Activated CD4-positive, alpha-beta T cell treated with anti-CD3 and anti-CD28 coated beads, Interleukin-2, amount 50 U/mL, for 1 hour (primary cell): ENCODE measurements around the gene RALGPS1.

Experiments used
- DNase-seq: peaks from one replicate; pipeline ENCODE4 v3.0.0-alpha.2; 2020

The RALGPS1 gene

DNA sequence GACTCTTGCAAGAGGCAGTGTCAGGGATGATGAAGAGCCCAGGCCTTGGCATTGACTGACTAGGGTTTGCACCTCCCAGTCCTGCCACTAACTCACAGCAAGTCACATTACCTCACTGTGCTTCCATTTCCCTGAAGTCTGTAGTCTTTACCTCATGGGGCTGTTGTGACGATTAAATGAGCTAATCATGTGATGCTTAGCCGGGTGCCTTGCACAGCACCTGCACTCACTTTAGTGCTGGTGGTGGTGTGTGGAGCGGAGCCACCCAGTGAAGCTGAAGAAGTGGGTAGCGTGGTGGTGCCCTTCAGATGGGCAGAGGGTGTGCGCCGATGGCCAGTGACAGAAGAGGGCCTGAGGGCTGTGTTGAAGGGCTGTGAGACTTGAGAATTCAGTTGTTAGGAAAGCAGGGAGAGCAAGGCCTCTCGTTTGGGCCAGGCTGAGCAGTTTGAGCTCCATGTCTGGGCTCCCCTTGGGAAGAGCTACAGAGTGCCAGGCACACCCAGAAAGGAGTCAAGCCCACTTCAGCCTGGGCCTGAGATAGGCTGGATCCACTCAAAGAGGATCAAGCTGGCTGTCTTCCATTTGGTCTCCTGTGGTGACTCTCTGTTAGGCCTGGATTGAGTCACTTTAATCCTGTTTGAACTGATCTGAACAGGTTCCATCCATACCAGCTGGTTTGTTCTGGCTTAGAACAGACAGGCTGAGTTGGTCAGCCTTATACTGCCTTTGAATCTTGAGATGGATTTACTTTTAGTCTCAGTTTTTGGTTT is 42.5 kb downstream of the RALGPS1 start:
- no peak for DNase-seq

- DNase-seq, result no peak
Measured at GRCh38 chr9:126957687-126958053, 43.1 kb downstream of the RALGPS1 start.

GRCh38 chr9:126959336-126959735 is 44.8 kb downstream of the RALGPS1 start:
- no peak for DNase-seq

DNA sequence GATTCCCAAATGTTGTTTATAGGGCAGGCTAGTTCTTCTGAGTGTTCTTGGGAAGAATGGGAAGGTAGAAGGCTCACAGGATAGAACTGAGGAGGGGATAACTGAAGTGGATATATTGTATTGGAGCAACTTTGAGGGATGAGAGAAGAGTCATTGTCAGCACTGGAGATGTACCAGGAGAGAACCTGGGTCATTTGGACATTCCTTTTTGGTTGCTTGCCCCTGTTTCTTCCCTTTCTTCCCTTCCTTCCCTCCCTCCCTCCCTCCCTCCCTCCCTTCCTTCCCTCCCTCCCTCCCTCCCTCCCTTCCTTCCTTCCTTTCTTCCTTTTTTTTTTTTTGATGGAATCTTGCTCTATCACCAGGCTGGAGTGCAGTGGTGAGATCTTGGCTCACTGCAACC is 45.3 kb downstream of the RALGPS1 start:
- no peak for DNase-seq

GRCh38 chr9:126962336-126962735 is 47.8 kb downstream of the RALGPS1 start:
- no peak for DNase-seq

- DNase-seq, result no peak
Measured at GRCh38 chr9:126965077-126965476, 50.5 kb downstream of the RALGPS1 start.

GRCh38 chr9:126965541-126966428 is 51.2 kb downstream of the RALGPS1 start:
- DNase-seq, result peak; percentile 44

DNA sequence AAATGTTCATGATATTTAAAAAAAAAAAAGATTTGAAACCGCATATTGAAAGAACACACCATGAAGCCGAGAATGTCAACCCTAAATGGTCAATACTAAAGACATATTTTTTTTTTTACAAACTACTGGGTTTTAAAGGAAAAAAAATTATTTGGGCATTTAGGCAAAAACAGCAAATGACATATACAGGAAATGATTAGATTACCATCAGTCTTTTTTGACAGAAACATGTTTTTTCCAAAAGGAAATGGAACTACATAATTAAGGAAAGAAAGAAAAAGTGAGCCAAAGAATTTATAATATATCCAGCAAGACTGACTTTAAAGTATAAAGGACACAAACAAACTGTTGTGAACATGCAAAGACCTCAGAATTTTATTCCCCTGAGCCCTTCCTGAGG is 56.7 kb downstream of the RALGPS1 start:
- DNase-seq, result no peak

DNA sequence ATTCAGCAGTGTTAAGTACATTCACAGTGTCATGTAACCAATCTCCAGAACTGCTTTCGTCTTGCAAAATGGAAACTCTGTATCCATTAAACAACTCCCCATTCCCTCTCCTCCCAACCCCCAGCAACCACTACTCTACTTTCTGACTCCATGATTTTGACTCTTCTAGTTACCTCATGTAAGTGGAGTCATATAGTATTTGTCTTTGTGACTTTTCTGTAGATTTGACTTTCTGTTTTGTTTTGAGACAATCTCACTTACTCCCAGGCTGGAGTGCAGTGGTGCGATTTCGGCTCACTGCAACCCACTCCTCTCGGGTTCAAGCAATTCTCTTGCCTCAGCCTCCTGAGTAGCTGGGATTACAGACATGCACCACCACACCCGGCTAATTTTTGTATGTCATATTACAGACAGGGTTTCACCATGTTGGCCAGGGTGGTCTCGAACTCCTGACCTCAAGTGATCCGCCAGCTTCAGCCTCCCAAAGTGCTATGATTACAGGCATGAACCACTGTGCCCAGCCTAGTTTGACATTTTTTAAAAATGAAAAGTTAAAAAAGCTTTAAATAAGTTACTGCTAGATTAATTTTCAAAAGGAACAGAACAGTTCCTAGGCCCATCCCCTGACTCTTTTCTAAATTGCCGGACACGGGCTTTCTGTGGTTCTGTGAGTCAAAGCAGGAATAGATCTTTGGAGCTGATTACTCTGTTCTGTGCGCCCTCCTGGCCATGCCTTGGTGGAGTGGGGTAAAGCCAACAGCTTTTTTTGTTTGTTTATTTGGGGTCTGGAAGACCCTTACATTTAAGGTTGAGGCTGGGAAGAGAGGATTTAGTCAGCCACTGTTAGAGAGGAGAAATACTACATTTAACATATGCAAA is 59.3 kb downstream of the RALGPS1 start:
- no peak for DNase-seq

GRCh38 chr9:126974594-126974993 is 60.0 kb downstream of the RALGPS1 start:
- DNase-seq, result no peak

DNA sequence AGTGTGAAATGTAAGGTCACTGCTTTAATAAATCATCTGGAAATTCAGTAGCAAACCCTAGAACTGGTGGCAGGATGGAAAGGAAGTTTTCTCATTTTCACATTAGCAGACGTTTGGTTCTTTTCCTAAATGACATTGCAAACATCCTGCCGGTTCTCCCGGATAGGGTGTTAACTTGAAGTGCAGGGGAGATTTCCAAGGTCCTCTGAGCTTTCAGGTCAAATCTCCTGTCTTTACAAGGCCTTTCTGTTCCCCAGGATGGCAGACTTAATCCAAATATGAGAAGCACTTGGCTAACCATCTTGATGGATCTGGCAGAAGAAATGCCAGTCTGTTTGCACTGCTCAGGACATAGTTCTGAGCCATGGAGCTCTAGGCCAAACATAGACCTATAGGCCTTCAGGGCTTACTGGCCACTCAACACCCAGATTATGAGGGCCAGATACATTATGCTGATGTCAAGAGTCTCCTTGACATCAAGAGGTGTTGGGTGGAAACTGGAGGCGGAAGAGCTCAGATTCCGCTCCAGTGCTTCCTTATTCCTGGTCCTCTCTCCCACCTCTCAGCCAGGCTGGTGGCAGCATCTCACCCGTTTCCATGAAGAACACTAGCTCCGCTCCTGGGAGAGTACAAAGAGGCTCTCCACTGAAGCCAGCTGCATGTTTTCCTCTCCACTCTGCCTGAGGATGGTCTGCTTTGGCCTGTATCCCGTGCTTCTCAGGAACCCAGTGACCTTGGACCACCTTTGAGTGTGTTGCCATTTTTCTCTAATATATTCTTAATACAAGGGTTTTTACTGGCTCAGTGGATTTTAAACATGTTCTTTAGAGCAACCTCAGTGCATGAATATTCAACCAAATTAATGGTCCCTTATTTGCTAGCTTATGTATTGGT is 61.0 kb downstream of the RALGPS1 start:
- DNase-seq, result no peak

GRCh38 chr9:126979461-126979860 is 64.9 kb downstream of the RALGPS1 start:
- DNase-seq, result no peak

GRCh38 chr9:126980231-126980630 is 65.6 kb downstream of the RALGPS1 start:
- no peak for DNase-seq

DNA sequence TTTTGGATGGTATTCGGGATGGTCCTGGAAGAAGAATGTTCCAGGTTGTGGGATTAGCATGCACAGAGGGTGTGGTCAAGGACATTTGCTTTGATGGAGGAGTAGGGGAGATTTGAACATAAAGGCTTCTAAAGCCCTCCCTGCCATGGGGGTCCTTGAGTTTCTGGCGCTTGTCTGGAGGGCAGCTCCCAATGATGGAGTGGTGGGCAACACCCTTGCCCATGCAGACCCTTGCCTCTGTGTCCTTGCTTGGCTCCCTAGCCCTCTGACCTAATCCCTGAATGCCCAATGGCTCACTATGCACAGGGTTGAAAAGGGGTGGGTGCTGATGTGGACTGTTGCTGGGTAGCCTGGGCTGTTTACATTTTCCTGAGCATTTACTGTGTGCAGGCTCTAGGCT is 66.6 kb downstream of the RALGPS1 start:
- DNase-seq, result no peak

GRCh38 chr9:126982215-126983002 is 67.8 kb downstream of the RALGPS1 start:
- no peak for DNase-seq

- no peak for DNase-seq
Measured at GRCh38 chr9:126983767-126984166, 69.2 kb downstream of the RALGPS1 start.

DNA sequence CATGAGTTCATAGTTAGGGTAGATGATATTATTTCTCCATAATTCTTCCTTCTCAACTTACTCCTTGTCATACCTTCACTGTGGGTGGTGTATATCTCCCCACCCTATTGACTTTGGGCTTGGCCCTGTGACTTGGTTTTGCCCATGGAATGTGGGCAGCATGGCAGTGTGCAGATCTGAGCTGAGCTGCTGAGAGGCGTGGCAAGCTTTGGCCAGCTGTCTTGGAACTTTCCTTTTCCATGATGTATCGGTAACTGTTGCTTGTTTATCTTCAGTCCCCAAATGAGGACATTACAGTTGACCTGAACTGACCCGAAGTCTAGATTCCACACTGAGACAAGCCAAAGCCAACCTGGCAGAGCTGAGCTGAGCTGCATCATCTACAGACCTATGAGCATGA is 70.4 kb downstream of the RALGPS1 start:
- no peak for DNase-seq

DNA sequence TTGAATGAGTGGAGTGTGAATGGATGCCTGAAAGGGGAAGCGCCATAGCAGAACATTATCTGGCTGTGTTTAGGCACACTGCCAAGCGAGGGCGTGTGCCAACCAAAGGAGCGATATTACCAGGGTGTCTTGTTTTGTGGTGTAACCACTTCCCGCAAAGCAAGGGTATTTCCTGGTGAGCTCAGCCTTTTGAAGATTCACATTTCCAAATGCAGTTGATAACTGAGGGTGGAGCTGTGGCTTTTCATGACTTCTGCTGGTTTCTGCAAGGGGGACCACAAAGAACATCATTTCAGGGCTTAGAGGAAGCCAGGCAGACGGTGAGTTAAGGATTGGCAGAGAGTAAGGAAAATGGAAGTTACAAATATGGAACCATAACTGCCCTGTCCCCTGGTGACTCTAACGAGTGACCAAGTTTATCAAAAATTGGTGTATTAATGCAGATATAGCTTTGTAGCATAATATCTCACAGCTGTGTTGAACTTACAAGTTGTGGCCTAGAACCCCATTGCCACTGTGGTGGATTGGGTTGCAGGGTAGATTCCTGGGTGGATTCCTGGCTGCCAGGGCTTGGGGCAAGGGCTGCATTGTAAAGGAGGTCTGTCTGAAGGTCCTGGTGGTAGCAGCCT is 71.4 kb downstream of the RALGPS1 start:
- peak; percentile 78 for DNase-seq

DNA sequence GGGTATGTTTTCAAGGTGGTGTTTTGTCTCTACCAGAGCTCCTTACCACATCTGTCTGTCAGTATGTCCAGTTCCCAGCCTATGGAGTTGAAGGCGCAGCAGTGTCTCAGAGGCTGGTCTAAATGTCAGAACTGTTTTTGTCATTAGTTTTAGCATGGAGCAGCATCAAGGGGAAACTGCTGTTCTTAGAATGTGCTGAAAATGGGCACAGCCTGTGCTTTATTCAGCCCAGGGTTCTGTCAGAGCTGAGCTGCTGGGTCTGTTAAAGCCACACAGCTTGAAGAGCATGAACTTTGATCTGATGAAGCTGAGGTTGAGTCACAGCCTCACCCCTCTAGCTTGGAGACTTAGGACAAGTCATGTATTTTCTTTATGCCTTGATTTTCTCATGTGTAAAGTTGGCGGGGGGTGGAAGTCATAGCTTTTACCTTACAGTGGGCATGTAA is 71.9 kb downstream of the RALGPS1 start:
- peak; percentile 18 for DNase-seq

GRCh38 chr9:126988857-126989256 is 74.3 kb downstream of the RALGPS1 start:
- no peak for DNase-seq
